ENCODE measurements around the gene STAT1. TPM values are rescaled to one million over a fixed set of nuclear protein-coding genes. Genes with fewer than 3 reads are reported as not detected.

The STAT1 gene
- total RNA-seq, 2 experiments from 2014 or later, result 293 to 311 TPM

DNA sequence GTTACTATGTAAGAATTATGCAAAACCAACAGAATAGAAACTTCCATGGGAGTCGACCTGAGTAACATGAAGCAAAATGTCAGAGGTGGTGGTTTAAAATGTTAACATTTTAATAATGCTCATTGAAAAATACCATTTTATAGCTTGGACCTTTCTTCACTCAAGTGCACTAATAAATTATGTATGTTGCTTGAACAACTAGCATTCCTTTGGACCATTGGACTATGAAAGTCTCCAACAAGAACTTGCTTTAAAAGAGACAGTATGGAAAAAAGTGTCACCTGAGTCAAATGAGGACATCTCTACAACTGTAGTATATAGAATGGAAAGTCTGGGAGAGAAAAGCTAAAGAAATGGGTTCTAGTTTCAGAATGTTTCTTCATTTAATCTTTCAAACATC, 81.5 kb downstream of the STAT1 start:
- Mint-ChIP-seq H3K27ac (peak overlapping the region; percentile 2), H3K36me3 (ENCODE audit: low read depth) (peaks cover 36% of the 10 kb centered on the region), H3K4me1 (ENCODE audit: low read depth) (peaks cover 19% of the 10 kb centered on the region), H3K9me3 (no peaks in the 10 kb centered on the region), H3K27me3 (no peaks in the 10 kb centered on the region), H3K4me3 (no peak overlapping the region)
- DNase-seq (no peak), ATAC-seq (no peak)
- intact Hi-C loops (cut with micrococcal nuclease), result no loop called here
- CTCF ChIA-PET, result interaction anchor here (1.1 to 2.0 kb wide), 3 partner anchors 13 to 82 kb away, joined by 4 to 7 read pairs (median 6); no protein-coding TSS in a partner anchor
- POLR2A ChIA-PET, result interaction anchor here (0.8 to 1.1 kb wide), 2 partner anchors 10 to 15 kb away, joined by 3 read pairs; no protein-coding TSS in a partner anchor
- TF ChIP-seq, protein P1, sequence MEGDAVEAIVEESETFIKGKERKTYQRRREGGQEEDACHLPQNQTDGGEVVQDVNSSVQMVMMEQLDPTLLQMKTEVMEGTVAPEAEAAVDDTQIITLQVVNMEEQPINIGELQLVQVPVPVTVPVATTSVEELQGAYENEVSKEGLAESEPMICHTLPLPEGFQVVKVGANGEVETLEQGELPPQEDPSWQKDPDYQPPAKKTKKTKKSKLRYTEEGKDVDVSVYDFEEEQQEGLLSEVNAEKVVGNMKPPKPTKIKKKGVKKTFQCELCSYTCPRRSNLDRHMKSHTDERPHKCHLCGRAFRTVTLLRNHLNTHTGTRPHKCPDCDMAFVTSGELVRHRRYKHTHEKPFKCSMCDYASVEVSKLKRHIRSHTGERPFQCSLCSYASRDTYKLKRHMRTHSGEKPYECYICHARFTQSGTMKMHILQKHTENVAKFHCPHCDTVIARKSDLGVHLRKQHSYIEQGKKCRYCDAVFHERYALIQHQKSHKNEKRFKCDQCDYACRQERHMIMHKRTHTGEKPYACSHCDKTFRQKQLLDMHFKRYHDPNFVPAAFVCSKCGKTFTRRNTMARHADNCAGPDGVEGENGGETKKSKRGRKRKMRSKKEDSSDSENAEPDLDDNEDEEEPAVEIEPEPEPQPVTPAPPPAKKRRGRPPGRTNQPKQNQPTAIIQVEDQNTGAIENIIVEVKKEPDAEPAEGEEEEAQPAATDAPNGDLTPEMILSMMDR (IDR thresholded peaks at IDR 0.05), result no peak

DNA sequence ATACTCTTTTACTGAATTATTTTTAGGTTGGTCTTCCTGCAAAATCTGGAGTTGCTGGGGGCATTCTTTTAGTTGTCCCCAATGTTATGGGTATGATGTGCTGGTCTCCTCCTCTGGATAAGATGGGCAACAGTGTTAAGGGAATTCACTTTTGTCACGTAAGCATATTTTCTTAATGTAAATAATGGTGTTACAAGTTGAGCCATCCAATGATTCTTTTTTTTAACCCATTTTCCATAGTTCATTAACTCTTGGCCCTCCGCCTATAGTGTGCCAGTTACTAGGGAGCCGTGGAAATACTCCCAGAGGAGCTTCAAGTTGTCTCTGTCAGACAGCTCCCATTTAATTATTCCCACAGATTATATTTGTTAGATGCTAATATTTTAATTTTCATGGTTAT, 83.6 kb downstream of the STAT1 start:
- H3K27ac Mint-ChIP-seq, result peak overlapping the region; percentile 57
- CTCF ChIA-PET, result no interaction called here
- intact Hi-C loops (cut with micrococcal nuclease), result no loop called here

DNA sequence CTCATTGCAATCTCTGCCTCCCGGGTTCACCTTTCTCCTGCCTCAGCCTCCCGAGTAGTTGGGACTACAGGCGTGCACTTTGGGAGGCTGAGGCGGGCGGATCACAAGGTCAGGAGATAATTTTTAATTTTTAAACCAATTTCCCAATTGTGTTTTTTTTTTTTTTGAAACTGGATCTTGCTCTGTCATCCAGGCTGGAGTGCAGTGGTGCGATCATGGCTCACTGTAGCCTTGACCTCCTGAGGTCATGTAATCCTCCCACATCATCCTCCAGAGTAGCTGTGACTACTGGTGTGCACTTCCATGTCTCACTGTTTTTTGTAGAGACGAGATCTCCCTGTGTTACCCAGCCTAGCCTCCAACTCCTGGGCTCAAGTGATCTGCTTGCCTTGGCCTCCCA, 84.1 kb downstream of the STAT1 start:
- Mint-ChIP-seq H3K27ac (peak overlapping the region; percentile 57), H3K9me3 (no peaks in the 10 kb centered on the region), H3K4me3 (no peak overlapping the region), H3K4me1 (ENCODE audit: low read depth) (peaks cover 18% of the 10 kb centered on the region), H3K36me3 (ENCODE audit: low read depth) (peaks cover 51% of the 10 kb centered on the region), H3K27me3 (no peaks in the 10 kb centered on the region)
- ATAC-seq, result no peak
- no peak for DNase-seq
- ChIA-PET CTCF (no interaction called here), POLR2A (no interaction called here)
- TF ChIP-seq, protein P1 (IDR thresholded peaks at IDR 0.05), result no peak
- intact Hi-C loops (cut with micrococcal nuclease), result no loop called here

More for the DNA sequence above, 83.6 kb downstream of the STAT1 start:
- no peak overlapping the region for H3K4me3 Mint-ChIP-seq
- ATAC-seq, result no peak
- DNase-seq, result no peak
- H3K27me3 Mint-ChIP-seq, result no peaks in the 10 kb centered on the region
- peaks cover 48% of the 10 kb centered on the region for H3K36me3 Mint-ChIP-seq (ENCODE audit: low read depth)
- no peaks in the 10 kb centered on the region for H3K9me3 Mint-ChIP-seq
- H3K4me1 Mint-ChIP-seq (ENCODE audit: low read depth), result peaks cover 18% of the 10 kb centered on the region
- POLR2A ChIA-PET, result no interaction called here
- TF ChIP-seq, protein P1 (IDR thresholded peaks at IDR 0.05), result no peak

DNA sequence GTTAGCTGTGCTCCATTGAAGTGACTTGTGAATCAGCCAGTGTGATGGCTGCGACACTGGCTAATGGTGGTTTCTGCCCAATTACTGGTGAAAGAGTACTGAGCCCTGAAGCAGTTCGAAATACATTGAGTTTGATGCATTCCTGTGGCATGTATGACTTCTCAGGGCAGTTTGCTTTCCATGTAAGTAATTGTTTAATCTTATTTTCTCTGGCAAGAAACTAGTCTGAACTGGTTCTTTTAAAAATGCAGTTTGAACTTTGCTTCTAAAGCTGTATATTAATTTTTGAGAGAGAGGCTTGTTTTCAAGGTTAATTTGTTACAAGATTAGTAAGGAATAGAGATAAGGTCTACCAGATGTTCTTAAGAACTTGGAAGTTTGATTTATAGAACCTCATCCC, 86.7 kb downstream of the STAT1 start:
- TF ChIP-seq, protein P1 (IDR thresholded peaks at IDR 0.05), result no peak
- DNase-seq (no peak), ATAC-seq (no peak)
- peaks cover 18% of the 10 kb centered on the region for H3K4me1 Mint-ChIP-seq (ENCODE audit: low read depth)
- ChIA-PET CTCF (no interaction called here), POLR2A (no interaction called here)
- H3K9me3 Mint-ChIP-seq, result no peaks in the 10 kb centered on the region
- no peak overlapping the region for H3K4me3 Mint-ChIP-seq
- H3K27ac Mint-ChIP-seq, result no peak overlapping the region
- intact Hi-C loops (cut with micrococcal nuclease), result no loop called here
- no peaks in the 10 kb centered on the region for H3K27me3 Mint-ChIP-seq
- peaks cover 60% of the 10 kb centered on the region for H3K36me3 Mint-ChIP-seq (ENCODE audit: low read depth)

DNA sequence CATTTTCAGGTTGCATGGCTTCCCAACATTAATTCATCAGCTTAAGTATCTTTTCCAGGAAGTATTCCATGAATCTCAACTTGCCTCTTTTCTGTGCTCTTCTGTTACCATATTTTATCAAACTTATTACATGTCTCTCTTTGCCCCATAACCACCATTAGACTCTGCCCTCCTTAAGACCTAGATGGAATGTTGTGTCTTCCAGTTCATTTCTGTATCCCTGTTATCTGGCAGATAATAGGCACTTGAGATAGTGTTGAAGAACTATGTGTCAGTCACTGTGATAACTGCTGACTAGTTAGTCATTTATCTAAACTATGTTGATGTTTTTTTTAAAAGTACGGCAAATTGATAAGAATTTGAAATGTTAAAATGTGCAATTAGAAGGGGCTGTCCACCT, 91.6 kb downstream of the STAT1 start:
- CTCF ChIA-PET, result no interaction called here
- H3K4me3 Mint-ChIP-seq, result no peak overlapping the region

More for the DNA sequence above, 91.6 kb downstream of the STAT1 start:
- H3K27ac Mint-ChIP-seq, result peak overlapping the region; percentile 14
- DNase-seq, result no peak
- H3K9me3 Mint-ChIP-seq, result no peaks in the 10 kb centered on the region
- POLR2A ChIA-PET, result interaction anchor here (0.6 to 1.3 kb wide), 2 partner anchors 38 to 41 kb away, joined by 4 read pairs; no protein-coding TSS in a partner anchor
- peaks cover 35% of the 10 kb centered on the region for H3K4me1 Mint-ChIP-seq (ENCODE audit: low read depth)
- ATAC-seq, result no peak
- H3K27me3 Mint-ChIP-seq, result no peaks in the 10 kb centered on the region
- TF ChIP-seq, protein P1 (IDR thresholded peaks at IDR 0.05), result no peak
- peaks cover 64% of the 10 kb centered on the region for H3K36me3 Mint-ChIP-seq (ENCODE audit: low read depth)
- intact Hi-C loops (cut with micrococcal nuclease), result no loop called here

All from activated CD8-positive, alpha-beta T cell treated with anti-CD3 and anti-CD28 coated beads for 36 hours (primary cell).